ENCODE results near the gene TTYH2.

TTYH2 gene

DNA sequence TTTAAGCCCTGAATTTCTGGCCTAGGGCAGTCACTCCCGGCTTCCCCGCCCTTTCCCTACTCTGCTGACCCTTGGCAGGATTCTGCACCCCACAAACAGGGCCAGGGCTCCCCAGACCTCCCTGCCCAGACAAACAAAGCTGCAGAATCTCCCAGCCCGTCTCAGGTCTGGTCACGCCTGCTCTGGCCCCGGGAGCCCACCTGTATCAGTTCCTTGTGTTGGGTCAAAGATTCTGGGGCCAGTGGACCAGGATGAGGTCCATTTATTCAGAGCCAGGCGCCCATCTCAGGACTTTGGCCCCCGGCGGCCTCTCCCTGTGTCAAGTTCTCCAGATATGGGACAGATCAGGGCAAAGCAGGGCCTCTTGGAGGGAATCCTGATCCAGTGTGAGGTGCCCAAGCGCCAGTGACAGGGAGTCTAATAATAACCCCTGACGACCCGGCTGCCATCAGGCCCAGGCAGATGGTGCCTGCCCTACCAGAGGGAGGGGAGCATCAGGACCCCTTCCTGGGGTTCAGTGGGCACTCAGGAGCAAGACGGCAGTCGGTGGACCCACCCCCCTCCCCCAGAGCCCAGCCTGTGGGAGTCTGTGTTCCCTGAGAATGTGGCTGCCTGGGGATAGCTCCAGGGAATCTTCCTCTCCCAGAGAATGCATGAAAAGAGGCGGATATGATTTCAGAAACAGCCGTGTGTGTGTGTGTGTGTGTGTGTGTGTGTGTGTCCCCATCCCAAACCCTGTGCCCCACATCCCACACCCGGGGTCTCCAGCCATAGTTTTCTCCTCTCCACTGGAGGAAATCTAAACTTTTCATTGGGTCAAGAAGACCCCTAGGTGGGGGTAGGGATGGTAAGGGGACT lies 1.3 kb downstream of the TTYH2 start:
- Histone ChIP-seq H2AFZ (ENCODE audit: low read length) (no peak overlapping the region), H3K27me3 (ENCODE audit: insufficient read depth, low read length) (no peaks in the 10 kb centered on the region; the same call in 1 of the 2 replicates), H3K36me3 (ENCODE audit: insufficient read depth, low read length) (peaks cover 23% of the 10 kb centered on the region), H3K4me1 (ENCODE audit: insufficient read depth, low read length, severe bottlenecking) (peaks cover 13% of the 10 kb centered on the region), H3K9me3 (ENCODE audit: low read length) (no peaks in the 10 kb centered on the region), H3K27ac (ENCODE audit: low read depth, low read length, poor library complexity, severe bottlenecking) (no peak overlapping the region), H3F3A (ENCODE audit: insufficient read depth, low read length) (no peaks in the 10 kb centered on the region; the same call in 1 of the 2 replicates), H3K4me3 (ENCODE audit: low read depth, low read length, poor library complexity, severe bottlenecking) (no peak overlapping the region), H3K9me2 (ENCODE audit: low read depth, low read length) (no peaks in the 10 kb centered on the region), H3K4me2 (ENCODE audit: low read length) (no peak overlapping the region; the same call in 1 of the 2 replicates), H4K20me1 (ENCODE audit: insufficient read depth, low read length) (no peaks in the 10 kb centered on the region), H3K9ac (ENCODE audit: low read length) (no peak overlapping the region), H3K79me2 (ENCODE audit: insufficient read depth, low read length) (no peaks in the 10 kb centered on the region)
- TF ChIP-seq, protein P1, sequence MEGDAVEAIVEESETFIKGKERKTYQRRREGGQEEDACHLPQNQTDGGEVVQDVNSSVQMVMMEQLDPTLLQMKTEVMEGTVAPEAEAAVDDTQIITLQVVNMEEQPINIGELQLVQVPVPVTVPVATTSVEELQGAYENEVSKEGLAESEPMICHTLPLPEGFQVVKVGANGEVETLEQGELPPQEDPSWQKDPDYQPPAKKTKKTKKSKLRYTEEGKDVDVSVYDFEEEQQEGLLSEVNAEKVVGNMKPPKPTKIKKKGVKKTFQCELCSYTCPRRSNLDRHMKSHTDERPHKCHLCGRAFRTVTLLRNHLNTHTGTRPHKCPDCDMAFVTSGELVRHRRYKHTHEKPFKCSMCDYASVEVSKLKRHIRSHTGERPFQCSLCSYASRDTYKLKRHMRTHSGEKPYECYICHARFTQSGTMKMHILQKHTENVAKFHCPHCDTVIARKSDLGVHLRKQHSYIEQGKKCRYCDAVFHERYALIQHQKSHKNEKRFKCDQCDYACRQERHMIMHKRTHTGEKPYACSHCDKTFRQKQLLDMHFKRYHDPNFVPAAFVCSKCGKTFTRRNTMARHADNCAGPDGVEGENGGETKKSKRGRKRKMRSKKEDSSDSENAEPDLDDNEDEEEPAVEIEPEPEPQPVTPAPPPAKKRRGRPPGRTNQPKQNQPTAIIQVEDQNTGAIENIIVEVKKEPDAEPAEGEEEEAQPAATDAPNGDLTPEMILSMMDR (IDR thresholded peaks at IDR 0.05; ENCODE audit: low read length): no peak
- no peak for TF ChIP-seq EZH2 (IDR thresholded peaks at IDR 0.05; ENCODE audit: borderline replicate concordance, low read length)

DNA sequence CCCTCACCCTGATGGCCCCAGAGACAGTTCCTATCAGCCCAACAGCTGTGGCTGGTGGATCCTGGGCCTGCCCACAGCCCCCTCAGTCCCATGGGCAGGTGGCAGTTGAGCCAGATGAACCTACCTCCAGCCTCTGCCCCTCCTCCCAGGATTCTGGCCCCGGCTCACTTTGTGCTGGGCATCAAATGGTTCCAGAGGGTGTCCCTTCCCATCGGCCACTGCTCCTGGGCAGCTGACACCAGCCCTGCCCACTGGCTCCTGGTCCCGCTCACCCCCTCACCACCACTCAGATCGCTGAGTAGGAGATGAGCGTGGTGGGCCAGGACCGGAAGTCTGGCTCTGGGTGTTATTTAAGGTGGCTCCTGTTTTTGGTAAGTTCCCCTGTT lies 2.0 kb downstream of the TTYH2 start:
- H3K9ac ChIP-seq (ENCODE audit: low read length): no peak overlapping the region
- no peaks in the 10 kb centered on the region for H3K79me2 ChIP-seq (ENCODE audit: insufficient read depth, low read length)
- H4K20me1 ChIP-seq (ENCODE audit: insufficient read depth, low read length): no peaks in the 10 kb centered on the region
- no peak for TF ChIP-seq EZH2 (IDR thresholded peaks at IDR 0.05; ENCODE audit: borderline replicate concordance, low read length)
- TF ChIP-seq, protein P1 (IDR thresholded peaks at IDR 0.05; ENCODE audit: low read length): no peak
- H3K4me3 ChIP-seq (ENCODE audit: low read depth, low read length, poor library complexity, severe bottlenecking): no peak overlapping the region
- peaks cover 17% of the 10 kb centered on the region for H3K36me3 ChIP-seq (ENCODE audit: insufficient read depth, low read length)
- H3K9me2 ChIP-seq (ENCODE audit: low read depth, low read length): no peaks in the 10 kb centered on the region
- H3F3A ChIP-seq (ENCODE audit: insufficient read depth, low read length): no peaks in the 10 kb centered on the region; the same call in 1 of the 2 replicates
- no peaks in the 10 kb centered on the region for H3K9me3 ChIP-seq (ENCODE audit: low read length)
- H3K27me3 ChIP-seq (ENCODE audit: insufficient read depth, low read length): no peaks in the 10 kb centered on the region; the same call in 1 of the 2 replicates
- H3K27ac ChIP-seq (ENCODE audit: low read depth, low read length, poor library complexity, severe bottlenecking): no peak overlapping the region
- peaks cover 13% of the 10 kb centered on the region for H3K4me1 ChIP-seq (ENCODE audit: insufficient read depth, low read length, severe bottlenecking)
- no peak overlapping the region for H2AFZ ChIP-seq (ENCODE audit: low read length)
- no peak overlapping the region for H3K4me2 ChIP-seq (ENCODE audit: low read length)

DNA sequence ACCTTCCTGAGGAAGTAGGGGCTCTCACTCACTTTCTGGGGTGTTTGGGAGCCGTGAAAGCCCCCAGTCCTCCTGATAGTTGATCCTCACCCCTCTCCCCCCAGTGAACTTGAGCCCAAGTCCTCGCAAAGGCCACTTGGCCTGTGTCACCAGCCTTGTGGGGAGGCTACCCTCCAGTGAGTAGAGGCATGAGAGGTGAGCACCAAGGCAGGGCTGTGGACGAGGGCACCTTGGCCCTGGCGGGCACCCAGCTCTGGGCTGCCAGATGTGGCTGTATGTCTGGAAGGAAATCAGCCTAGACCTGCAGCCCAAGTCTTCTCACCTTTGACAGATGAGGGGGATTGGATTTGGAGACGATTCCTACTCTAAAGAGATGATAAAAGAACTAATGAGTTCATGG lies 3.1 kb downstream of the TTYH2 start:
- Histone ChIP-seq H3K27me3 (ENCODE audit: insufficient read depth, low read length) (no peaks in the 10 kb centered on the region; the same call in 1 of the 2 replicates), H3K36me3 (ENCODE audit: insufficient read depth, low read length) (peaks cover 5% of the 10 kb centered on the region), H3F3A (ENCODE audit: insufficient read depth, low read length) (no peaks in the 10 kb centered on the region; the same call in 1 of the 2 replicates), H2AFZ (ENCODE audit: low read length) (no peak overlapping the region), H3K9me2 (ENCODE audit: low read depth, low read length) (no peaks in the 10 kb centered on the region), H4K20me1 (ENCODE audit: insufficient read depth, low read length) (no peaks in the 10 kb centered on the region), H3K4me3 (ENCODE audit: low read depth, low read length, poor library complexity, severe bottlenecking) (no peak overlapping the region), H3K27ac (ENCODE audit: low read depth, low read length, poor library complexity, severe bottlenecking) (no peak overlapping the region), H3K9ac (ENCODE audit: low read length) (no peak overlapping the region), H3K4me2 (ENCODE audit: low read length) (no peak overlapping the region), H3K79me2 (ENCODE audit: insufficient read depth, low read length) (no peaks in the 10 kb centered on the region), H3K9me3 (ENCODE audit: low read length) (no peaks in the 10 kb centered on the region), H3K4me1 (ENCODE audit: insufficient read depth, low read length, severe bottlenecking) (peaks cover 13% of the 10 kb centered on the region)
- TF ChIP-seq EZH2 (IDR thresholded peaks at IDR 0.05; ENCODE audit: borderline replicate concordance, low read length): no peak
- TF ChIP-seq, protein P1 (IDR thresholded peaks at IDR 0.05; ENCODE audit: low read length): no peak

Data from OCI-LY1 (cell line).